ENCODE data around the gene CELF2. TPM values are rescaled to one million over a fixed set of nuclear protein-coding genes. Genes with fewer than 3 reads are reported as not detected.

Gene CELF2
- total RNA-seq, 1 donor from 2014 or later = 14.4 TPM

DNA sequence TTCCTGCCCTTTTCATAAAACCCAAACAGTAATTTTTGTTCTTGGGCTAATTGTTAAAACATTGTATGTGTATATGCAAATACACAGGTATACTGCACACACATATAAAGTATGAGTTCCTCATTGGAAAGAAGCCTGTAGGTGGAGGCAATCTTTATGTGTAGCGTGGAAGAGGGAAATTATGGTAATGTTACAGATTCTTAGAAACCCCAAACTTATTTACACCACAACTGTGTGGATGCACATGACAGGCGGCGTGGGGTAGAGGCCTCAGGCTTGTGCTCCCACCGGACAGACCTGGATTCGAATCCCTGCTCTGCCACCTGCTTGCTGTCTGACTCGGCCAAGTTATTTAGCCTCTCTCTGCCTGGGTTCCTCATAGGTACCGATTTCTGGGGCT, 223.0 kb downstream of the CELF2 start:
- Mint-ChIP-seq H3K9me3 (no peaks in the 10 kb centered on the region), H3K27ac (no peak overlapping the region), H3K36me3 (peaks cover 3% of the 10 kb centered on the region), H3K27me3 (peaks cover 20% of the 10 kb centered on the region), H3K4me3 (no peak overlapping the region), H3K4me1 (ENCODE audit: unreplicated experiment) (peaks cover 4% of the 10 kb centered on the region)
- DNase-seq (ENCODE audit: extremely low spot score, unreplicated experiment) = no peak
- TF ChIP-seq, protein P1, sequence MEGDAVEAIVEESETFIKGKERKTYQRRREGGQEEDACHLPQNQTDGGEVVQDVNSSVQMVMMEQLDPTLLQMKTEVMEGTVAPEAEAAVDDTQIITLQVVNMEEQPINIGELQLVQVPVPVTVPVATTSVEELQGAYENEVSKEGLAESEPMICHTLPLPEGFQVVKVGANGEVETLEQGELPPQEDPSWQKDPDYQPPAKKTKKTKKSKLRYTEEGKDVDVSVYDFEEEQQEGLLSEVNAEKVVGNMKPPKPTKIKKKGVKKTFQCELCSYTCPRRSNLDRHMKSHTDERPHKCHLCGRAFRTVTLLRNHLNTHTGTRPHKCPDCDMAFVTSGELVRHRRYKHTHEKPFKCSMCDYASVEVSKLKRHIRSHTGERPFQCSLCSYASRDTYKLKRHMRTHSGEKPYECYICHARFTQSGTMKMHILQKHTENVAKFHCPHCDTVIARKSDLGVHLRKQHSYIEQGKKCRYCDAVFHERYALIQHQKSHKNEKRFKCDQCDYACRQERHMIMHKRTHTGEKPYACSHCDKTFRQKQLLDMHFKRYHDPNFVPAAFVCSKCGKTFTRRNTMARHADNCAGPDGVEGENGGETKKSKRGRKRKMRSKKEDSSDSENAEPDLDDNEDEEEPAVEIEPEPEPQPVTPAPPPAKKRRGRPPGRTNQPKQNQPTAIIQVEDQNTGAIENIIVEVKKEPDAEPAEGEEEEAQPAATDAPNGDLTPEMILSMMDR (conservative IDR thresholded peaks at IDR 0.05) = no peak

DNA sequence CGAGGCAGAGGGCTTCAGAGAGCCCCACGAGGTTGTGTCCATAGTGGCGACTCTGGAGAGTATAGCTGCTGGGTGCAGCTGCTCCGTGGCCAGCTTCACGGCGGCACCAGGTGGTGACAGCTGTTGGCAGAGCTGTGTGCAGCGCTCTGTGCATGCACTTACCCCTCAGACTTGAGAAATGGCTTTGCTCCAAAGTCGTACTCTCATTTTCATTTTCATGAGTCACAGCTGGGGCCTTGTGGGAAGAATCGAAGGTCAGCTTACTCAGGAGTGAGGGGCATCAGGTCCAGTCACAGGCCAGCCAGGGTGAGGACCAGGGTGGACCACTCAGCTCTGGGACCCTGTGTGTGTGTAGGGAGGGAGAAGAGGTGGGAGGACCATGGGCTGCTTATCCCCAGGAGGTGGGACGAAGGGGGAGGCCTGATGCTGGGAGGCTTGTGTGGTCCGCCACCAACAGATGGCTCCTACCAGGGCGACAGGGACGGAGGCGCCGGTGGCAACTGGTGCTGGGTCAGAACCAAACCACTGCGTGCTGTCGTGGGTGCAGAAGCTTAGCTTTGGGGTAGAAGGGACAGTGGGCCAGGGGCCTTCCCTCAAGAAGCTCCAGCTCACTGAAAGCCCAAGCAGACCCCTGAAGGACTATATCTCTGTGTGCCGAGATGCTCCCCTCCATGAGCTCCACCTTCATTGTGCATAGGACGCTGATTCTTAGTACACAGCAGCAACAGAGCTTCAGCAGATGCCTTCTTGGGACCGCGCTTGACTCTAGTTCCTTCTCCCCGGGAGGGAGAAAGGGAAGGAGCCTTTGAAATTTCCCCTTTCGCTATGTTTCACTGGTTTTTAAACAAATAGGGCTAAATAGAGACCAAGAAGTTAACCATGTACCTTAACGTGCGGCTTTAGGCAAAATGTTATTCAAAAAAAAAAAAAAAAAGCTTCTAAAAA, 225.0 kb downstream of the CELF2 start:
- H3K27ac Mint-ChIP-seq = no peak overlapping the region
- peaks cover 3% of the 10 kb centered on the region for H3K36me3 Mint-ChIP-seq

DNA sequence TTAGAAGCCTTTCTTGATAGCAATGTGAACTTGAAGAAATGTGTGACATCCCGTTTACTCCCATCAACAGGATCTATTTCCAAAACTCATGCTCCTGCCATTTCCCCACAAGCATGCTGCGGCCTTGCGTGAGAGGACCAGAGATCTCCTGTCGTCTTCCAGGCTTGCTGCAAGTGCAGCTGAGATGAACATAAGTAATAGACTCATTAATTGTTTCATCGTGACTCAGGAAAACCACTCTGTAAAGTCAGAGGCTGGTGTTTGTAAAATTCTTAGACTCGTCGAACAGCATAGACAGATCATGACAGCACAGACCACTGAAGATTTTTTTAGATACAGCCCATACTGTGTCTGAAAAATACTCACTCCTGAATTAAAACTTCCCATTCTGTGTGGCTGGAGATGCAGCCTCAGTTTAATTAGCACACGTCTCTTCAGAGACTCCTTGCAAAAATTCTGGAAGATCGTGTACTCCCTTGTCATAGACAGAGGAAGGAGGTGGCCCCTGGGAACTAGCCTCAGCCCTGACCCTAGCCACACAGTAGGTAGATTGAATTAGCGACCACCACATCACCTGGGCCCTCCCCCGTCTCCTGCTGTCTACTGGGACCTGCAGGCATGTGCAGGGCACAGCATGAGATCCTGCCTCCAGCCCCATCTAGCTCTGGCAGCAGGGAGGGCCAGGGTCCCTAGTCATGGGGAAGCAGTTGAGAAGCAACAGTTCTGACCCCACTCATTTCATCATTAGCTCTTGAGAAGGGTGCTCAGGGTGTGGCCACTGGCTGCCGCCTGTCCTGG, 226.0 kb downstream of the CELF2 start:
- H3K36me3 Mint-ChIP-seq = peaks cover 3% of the 10 kb centered on the region
- H3K4me3 Mint-ChIP-seq = no peak overlapping the region
- no peaks in the 10 kb centered on the region for H3K9me3 Mint-ChIP-seq
- H3K27ac Mint-ChIP-seq = no peak overlapping the region
- DNase-seq (ENCODE audit: extremely low spot score, unreplicated experiment) = no peak
- TF ChIP-seq, protein P1 (conservative IDR thresholded peaks at IDR 0.05) = no peak
- no peaks in the 10 kb centered on the region for H3K4me1 Mint-ChIP-seq (ENCODE audit: unreplicated experiment)
- H3K27me3 Mint-ChIP-seq = peaks cover 10% of the 10 kb centered on the region

More for the DNA sequence above, 225.0 kb downstream of the CELF2 start:
- Mint-ChIP-seq H3K4me3 (no peak overlapping the region), H3K9me3 (no peaks in the 10 kb centered on the region), H3K27me3 (peaks cover 12% of the 10 kb centered on the region), H3K4me1 (ENCODE audit: unreplicated experiment) (peaks cover 4% of the 10 kb centered on the region)
- DNase-seq (ENCODE audit: extremely low spot score, unreplicated experiment) = no peak
- TF ChIP-seq, protein P1 (conservative IDR thresholded peaks at IDR 0.05) = no peak

DNA sequence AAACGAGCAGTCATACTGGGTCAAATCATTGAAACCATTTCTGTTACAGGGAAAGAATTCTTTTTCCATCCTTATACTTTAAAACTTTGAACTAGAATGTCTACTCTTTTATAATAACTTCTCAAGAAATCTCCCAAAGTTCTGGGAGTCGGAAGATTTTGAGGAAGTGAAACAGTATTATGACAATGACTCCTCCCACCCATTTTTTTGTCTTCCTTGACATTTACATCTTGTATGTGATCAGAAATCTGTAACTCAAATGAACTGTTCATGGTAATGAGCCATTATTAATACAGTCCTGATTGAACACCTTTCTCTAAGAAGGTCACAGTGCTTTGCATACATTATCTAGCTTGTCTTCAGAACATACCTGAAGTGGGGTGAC, 227.4 kb downstream of the CELF2 start:
- peaks cover 5% of the 10 kb centered on the region for H3K4me1 Mint-ChIP-seq (ENCODE audit: unreplicated experiment)
- H3K36me3 Mint-ChIP-seq = peaks cover 3% of the 10 kb centered on the region
- TF ChIP-seq, protein P1 (conservative IDR thresholded peaks at IDR 0.05) = no peak
- no peaks in the 10 kb centered on the region for H3K9me3 Mint-ChIP-seq
- H3K4me3 Mint-ChIP-seq = no peak overlapping the region
- no peak for DNase-seq (ENCODE audit: extremely low spot score, unreplicated experiment)
- no peak overlapping the region for H3K27ac Mint-ChIP-seq
- H3K27me3 Mint-ChIP-seq = peaks cover 20% of the 10 kb centered on the region

DNA sequence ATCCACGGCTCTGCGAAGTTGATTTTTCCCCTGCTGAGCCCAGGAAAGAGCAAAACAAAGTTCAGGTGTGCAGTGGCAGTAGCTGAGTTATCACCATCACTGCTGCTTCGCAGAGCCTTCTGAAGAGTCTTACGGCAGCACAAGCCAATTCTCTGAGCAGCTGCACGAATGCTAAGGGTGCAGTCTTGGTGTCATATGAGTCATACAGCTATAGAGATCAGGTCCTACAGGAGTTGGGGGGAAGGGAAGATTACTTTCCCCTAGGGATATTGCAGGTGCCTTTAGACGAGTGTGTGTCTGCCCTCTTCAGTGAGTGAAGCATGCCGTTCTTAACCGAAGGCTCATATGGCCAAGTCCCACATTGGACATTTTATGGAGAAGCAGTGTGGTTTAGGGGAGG, 227.8 kb downstream of the CELF2 start:
- TF ChIP-seq, protein P1 (conservative IDR thresholded peaks at IDR 0.05) = no peak
- Mint-ChIP-seq H3K9me3 (no peaks in the 10 kb centered on the region), H3K36me3 (peaks cover 3% of the 10 kb centered on the region), H3K4me1 (ENCODE audit: unreplicated experiment) (peaks cover 5% of the 10 kb centered on the region), H3K27me3 (peaks cover 23% of the 10 kb centered on the region), H3K4me3 (no peak overlapping the region), H3K27ac (no peak overlapping the region)
- no peak for DNase-seq (ENCODE audit: extremely low spot score, unreplicated experiment)

Measured in type B pancreatic cell (in vitro differentiated cells).